OCI-M1 (cell line): ENCODE data around the gene AK3.
A peak's percentile ranks its signal among the peaks of the same experiment; 100 is the strongest.

Experiments used
- DNase-seq: peaks from one replicate; lab custom pipeline; 2025; lab: John Stamatoyannopoulos, UW

The AK3 gene

DNA sequence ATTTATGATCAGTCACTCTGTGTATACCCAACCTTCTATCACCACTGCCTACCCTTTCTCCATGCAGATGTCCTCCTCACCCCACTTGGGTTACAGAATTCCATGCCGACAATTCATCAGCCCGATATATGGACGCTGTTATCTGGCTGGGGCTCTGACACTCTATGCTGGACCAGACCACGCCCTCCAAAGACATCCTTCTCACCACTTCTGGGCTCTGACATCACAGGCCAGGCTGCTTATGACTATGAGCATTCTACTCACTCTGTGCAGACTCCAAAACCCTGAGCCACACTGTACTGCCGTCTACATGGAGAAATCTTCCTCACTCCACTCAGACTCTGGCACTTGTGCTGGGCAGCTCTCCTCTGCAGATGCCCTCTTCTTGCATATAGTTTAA, 7.6 kb upstream of the AK3 start:
- peak; percentile 89 for DNase-seq

DNA sequence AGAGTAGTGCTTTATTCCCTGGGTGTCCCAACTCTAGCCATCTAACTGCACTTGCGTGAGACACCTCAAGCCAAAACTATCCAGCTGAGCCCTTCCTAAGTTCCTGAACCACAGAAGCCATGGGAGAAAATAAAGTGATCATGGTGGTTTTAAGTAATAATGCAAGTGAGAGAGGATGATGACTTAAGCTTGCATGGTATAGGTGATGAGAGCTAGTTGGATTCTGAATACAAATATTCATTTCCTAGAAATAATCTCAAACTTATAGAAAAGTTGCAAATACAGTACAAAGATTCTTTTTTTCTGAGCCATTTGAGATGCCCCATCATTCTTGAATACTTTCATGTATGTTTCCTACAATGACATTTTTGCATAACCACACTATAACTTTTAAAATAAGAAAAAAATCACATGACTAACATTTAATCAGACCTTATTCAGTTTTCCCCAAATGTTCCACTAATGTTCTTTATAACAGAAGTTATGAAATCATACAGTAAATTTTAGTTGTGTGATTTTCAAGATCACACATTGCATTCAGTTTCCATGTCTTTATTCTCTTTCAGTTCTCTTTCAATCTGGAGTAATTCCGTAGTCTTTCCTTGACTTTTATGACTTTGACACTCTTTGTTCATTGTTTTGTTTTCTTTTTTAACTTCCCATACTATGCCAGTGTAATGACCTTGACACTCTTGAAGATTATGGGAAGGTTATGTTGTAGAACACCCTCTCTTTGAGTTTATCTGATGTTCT, 5.5 kb upstream of the AK3 start:
- no peak for DNase-seq

DNA sequence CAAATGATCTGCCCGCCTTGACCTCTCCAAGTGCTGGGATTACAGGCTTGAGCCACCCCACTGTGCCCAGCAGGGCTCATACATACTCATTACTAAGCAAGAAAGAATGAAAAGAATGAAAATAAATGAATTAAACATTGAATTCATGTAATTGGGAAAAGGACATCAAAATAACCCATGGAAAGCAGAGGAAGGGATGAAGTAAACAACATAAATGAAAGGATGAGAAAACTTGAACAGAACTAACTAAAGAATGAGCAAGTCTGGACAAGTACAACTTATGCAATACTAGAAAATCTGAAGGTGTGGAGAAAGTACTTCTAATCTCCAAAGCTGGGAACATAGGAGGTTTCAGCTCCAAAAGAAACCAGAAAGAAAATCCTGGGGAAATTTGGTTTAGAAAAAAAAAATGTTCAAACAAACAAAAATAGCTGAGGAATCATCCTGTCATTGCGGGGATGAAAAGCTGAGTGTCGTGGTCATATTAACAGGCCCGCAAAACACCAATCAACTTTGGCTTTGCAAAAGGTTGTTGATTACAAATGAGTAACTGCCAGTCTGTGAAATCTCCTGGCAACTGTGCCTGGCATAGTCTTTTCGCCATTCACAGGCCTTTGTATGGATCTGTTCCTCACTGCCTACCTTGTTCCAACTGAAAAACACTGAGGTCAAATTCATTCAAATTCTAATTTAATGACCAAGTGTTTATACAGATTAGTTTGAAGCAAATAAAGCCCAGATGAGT, 2.3 kb upstream of the AK3 start:
- no peak for DNase-seq

DNA sequence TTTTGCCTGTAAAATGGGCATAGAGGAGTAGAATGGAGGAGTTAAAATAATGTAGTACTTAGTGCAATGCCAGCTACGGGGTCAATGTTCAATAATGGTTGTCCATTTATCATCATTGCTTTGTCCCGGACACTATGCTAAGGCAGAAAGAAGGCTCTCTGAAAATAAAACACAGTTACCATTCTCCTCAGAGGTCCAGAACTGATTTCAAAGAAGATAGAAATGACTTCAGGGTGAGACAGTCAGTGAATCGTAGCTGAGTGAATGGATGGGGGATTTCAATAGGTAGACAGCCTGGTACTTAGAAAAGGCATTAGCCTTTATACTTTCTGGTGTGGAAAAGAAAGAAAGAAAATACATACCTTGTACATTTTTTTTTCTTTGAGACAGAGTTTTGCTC, 1.2 kb upstream of the AK3 start:
- DNase-seq, result no peak

DNA sequence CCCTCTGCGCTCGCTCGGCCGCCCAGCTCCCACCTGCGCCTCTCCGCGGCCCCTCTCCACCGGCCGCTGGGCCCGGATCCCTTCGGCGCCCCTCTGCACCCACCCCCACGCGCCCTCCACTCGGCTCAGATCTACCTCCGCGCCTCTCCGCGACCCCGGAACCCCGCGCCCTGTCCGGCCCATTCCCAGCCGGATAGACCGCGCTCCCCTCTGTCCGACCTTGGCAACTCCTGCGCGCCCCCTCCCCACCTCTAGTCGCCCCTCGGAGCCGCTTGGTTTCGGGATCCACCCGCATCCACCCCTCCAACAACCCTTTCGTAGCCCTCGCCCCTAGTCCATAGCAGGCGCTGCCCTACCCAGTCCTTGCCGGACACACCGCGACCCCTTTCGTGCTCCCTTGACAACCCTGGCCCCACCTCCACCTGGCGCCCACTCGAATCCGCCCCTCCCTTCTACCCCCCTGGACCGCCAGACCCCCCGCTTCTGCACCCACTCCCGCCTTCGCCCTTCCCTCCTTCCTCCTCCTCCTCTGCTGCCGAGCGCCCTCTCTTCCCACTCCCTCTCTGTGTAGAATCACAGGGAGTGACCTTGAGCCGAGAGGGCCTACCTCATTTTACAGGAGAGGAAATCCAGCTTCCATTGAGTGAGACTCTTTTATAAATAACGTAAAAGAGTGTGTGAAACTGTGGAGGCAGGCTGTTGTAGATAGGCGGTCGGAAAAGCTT, 525 bp upstream of the AK3 start:
- peak; percentile 97 for DNase-seq

DNA sequence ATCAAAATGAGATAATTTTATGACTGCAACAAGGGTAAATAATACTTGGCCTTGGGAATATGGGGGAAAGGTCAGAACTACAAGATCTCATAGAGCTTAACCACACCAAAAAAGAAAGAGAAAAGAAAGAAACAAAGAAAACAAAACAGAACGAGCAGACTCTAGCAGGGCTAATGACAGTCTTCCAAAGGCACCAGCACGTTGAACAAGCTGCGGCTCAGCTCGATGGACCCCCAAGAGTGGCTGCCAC, 689 bp downstream of the AK3 start:
- peak; percentile 99 for DNase-seq

DNA sequence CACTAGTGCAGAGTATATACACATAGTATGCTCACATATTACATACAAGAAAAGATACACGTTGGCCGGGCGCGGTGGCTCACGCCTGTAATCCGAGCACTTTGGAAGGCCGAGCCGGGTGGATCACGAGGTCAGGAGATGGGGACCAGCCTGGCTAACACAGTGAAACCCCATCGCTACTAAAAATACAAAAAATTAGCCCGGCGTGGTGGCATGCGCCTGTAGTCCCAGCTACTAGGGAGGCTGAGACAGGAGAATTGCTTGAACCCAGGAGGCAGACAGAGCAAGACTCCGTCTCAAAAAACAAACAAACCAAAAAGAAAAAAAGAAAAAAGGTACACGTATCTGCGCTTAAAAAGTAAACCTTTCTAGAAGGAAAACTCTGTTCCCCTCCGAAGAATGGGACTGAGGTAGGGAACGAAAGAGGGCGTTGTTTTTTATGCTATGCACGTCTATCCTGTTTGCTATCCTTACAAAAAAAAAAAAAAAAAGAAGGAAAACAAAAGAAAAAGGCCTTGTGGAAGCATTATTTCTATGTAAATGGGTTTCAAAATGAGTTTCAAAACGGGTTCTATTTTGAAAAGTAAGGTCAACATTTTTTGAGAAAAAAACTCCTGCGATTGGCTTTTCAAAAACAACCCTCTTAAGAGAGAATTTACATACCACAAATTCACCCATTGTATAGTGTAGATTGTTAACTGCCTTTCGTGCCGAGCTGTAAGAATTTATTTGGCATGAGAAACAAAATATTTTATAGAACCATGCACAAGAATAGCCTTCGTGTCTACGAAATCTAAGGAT, 1.2 kb downstream of the AK3 start:
- peak; percentile 99 for DNase-seq

DNA sequence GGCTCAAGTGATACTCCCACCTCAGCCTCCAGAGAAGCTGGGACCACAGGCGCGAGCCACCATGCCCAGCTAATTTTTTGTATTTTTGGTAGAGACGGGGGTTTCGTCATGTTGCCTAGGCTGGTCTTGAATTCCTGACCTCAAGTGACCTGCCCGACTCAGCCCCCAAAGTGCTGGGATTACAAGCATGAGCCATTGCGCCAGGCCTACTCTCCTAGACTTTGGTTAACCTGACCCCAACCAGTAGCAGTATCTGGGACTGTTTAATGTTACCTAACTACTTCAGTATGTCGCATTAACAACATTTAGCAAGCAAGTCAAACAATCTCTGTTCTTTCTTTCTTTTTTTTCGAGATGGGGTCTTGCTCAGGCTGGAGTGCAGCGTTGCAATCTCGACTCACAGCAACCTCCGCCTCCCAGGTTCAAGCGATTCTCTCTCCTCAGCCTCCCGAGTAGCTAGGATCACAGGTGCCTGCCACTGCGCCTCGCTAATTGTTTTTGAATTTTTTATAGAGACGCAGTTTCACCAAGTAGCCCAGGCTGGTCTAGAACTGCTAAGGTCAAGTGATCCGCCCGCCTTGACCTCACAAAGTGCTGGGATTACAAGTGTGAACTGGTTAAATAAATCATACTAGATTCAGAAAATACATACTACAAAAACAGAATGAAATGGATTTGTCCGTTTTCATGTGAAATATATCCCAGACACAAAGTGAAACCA, 2.0 kb downstream of the AK3 start:
- DNase-seq, result no peak

DNA sequence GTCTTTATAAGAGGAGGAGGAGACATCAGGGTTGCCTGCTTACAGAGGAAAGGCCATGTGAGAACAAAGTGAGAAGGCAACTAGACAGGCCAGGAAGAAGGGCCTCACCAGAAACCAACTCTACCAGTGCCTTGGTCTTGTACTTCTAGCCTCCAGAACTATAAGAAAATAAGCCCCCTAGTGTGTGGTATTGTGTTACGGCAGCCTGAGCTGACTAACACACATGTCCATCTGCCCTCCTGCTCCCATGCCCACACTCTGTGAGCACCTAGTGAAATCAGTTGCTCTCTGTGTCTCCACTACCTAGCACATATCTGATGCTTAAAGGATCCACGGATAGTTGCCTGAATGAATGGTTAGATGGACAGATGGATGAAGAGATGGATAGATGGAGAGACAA, 6.9 kb downstream of the AK3 start:
- DNase-seq, result peak; percentile 89

DNA sequence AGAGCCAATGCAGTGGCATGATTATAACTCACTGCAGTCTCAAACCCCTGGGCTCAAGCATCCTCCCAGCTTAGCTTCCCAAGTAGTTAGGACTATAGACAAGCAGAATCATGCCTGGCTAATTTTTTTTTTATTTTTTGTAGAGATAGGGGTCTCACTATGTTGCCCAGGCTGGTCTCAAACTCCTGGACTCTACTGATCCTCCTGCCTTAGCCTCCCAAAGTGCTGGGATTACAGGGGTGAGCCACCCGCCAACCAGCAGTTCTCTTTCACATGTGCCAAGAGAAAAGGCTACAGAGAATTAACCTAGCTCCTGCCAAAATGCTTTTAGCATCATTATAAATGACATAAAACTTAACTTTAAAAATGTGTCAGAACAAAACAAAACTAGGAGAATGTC, 8.1 kb downstream of the AK3 start:
- no peak for DNase-seq

DNA sequence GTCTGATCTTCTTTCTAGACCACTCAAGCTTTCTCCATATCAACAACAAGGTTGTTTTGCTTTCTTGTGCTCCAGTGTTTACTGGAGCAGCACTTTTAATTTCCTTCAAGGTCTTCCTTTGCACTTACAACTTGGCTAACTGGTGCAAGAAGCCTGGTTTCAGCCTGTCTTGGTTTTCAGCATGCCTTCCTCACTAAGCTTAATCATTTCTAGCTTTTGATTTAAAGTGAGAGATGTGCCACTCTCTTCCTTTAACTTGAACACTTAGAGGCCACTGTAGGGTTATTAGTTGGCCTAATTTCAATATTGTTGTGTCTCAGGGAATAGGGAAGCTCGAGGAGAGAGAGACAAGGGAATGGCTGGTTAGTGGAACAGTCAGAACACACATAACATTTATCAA, 13.4 kb downstream of the AK3 start:
- DNase-seq, result no peak

DNA sequence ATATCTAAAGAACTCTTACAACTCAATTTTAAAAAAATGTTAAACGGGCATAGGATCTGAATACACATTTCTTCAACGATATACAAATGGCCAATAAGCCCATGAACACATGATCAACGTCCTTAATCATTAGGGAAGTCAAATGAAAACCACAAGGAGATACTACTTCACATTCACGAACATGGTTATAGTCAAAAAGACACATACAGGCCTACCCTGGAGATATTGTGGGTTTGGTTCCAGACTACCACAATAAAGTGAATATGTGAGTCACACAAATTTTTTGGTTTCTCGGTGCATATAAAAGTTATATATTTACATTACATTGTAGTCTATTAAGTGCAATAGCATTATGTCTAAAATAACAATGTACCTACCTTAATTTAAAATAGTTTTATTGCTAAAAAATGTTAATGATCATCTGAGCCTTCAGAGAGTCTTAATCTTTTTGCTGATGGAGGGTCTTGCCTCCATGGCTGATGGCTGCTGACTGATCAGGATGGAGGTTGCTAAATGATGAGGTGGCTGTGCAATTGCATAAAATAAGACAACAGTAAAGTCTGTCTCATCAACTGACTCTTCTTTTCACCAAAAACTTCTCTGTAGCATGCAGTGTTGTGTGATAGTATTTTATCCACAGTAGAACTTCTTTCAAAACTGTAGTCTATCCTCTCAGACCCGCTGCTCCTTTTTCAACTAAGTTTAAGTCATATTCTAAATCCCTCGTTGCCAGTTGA, 15.1 kb downstream of the AK3 start:
- no peak for DNase-seq

DNA sequence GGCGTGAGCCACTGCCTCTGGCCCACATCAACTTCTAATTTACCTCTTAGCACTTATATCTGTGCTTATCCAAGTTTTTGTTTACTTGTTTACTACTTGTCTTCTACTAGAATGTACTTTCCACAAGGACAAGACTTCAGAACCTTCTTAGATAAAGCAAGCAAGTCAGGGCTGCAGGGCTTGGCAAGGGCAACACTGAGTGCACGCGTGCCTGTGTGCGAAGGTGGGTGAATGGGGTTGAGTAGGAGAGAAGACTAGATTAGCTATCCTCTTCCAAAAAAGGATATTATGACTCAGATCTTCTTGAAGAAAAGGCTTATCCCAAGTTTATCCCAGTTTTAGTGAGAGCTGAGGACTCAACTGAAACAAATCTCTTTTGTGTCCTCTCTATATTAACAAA, 19.3 kb downstream of the AK3 start:
- DNase-seq, result no peak

DNA sequence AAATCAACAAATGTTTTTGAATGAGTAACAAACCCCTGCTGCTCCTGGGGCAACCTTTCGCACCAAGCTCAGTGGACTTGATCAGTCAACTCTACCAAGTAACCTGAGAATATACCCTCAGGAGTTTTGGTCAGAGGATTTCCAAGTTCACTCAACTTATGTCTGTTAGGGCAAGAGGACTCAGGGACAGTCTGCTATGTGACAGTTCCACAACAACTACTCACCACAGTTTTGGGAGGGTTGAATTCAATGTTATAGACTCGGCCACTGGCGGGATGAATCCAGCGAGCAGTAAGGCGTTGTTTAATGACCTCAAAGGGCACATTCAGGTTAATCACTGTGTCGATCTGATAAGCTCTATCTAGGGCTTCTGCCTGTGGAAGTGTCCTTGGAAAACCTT, 22.1 kb downstream of the AK3 start:
- DNase-seq, result no peak

DNA sequence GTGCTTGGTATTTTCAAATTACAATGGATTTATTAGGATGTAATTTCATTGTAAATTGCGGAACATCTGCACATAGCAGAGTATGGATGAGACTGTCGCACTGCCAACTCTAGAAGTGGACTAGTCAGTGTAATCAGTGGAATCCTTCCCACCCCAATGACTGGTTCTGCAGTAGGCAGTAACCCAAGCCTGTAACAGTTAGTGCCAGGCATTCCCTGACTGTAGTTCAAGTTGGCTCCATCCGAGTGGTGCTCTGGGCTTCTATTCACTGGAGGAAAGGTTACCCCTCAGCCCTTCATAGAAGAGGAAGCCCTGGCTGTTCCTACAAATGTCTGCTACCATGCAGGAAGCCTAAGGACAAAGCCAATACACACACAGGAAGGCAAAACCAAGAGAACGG, 23.2 kb downstream of the AK3 start:
- no peak for DNase-seq

DNA sequence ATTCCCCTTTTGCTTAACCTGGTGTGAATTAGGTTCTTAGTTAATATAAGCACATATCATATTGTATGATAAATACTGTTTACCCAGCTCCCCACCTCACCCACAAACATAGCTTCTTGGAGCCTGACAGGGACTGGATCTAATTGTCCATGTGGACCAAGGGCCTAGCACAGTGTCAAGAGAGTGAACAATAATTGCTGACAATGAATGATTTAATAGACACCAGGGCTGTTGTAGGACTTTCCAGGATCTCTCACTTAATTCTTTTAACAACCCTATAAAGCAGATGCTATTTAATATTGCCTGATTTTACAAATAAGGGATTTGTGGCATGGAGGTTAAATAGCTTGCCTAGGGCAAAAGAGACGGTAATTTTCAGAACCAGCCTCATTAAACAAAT, 24.8 kb downstream of the AK3 start:
- no peak for DNase-seq

DNA sequence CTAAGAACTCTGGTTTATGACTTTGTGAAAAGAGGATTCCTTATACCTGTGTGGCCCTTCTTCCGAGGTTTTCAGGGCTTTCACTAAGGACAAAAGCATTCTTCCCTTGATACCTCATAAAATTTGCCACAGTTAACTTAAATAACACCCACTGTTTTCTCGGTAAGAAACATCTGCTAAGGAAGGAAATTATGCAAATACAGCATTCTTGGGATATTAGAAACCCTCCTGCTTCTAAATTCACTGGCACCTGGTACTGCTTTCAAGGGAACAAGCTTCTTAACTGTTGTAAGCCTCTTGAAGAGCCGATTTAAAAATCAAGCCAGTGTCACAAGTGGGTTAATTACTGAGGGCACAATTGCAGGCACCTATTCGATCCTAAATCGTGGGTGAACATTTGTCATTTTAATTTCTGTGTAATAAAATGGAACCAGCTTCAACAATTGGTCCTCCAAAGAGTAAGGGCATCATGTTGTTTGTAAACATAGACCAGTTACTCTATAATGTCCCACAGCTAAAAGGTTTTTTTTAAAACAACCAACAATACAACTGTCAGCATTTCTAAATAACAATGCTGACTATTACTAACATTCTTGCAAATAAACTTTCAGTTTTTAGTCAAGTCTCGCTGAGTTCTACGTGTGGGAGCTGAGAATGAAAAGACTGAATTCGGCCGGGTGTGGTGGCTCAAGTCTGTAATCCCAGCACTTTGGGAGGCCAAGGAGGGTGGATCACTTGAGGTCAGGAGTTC, 26.6 kb downstream of the AK3 start:
- DNase-seq, result no peak

DNA sequence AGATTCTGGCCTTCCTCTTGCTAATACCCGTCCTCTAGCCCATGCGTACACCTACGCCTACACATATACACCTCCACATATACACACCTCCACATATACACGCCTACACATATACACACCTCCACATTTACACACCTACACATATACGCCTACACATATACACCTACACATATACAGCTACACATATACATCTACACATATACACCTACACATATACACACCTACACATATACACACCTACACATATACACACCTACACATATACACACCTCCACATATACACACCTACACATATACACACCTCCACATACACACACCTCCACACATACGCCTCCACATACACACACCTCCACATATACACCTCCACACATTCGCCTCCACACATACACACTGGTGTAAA, 27.2 kb downstream of the AK3 start:
- no peak for DNase-seq

DNA sequence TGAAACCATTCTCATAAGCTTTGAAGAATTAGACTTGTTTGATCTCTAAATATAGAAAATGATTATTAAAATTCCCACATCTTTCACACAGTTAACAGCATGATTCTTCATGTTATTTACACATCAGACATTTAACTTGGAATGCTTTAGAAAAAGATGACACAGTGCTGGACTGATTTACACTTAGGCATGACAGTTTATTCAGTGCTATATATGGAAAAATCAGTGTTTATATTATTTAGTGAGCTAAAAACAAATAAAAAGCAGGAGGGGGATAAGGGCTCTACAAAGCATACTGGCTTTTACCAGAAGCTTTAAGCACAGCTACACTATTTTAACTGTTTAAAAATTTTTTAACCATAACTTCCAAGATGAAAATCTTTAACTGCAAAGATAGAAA, 31.6 kb downstream of the AK3 start:
- DNase-seq, result no peak

DNA sequence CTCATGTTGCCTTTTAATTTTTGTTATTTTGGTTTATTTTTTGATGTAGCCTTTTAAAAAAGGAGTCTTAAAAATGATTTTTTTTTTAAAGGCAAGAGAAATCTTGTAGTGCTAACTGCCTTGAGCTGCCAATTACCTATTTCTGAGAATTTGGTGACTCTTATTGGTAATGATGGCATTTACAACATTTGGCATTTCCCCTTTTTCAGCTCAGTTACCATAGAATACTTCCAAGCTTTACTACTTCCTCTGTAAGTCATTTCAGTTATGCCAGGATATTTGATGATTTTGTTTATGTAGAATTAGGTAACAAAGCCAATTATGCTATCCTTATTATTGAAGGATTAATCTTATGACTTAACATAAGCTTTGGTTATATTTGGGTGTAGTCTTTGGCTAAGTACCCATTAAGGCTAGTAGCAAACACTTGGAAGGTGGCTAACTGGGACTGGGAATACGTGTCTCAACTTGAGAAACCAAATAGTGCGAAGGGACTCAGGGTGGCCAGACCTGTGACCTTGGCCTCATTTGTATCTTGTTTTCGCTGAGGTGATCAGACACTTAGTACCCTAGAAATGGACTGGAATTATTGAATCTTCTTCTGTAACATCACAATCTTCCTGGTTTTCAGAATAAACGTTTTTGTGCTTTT, 33.9 kb downstream of the AK3 start:
- DNase-seq, result peak; percentile 100
